ENCODE results near the gene SPNS2.

SPNS2 gene

DNA sequence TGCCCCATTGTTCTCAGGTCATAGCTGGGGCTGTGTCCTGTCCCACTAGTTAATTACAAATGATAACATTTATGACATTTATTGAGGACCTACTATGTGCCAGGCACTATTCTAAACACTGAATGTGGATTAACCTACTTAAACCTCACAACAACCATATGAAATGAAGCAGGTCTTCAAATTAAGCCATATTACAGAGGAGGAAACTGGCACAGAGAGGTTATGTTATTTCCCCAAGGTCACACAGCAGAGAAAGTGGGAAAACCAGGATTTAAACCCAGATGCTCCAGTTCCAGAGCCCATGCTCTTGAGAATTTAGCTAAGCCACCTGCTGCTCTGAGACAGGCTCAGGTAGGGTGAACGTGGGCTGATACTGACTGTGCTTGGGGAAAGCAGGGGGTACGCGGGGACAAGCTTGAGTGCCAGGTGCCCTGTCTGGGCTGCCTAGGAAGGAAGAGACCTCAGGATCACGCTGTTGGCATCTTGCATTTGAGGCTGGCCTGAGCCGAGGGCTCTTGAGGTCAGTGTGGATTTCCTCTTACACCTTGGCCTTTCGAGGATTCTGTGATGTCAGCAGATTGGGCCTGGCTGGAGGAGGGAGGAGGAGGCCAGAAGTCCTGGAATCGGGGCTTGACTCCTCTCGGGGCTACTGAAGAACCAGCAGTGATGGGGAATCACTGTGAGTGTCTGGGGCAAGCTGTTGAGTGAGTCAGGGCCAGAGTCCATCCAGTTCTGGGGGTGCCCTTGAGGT is 8.9 kb downstream of the SPNS2 start:
- DNase-seq (ENCODE audit: low read depth, low spot score): no peak
- no peaks in the 10 kb centered on the region for H3K9me3 ChIP-seq (ENCODE audit: insufficient read depth, low read length)
- H3K9ac ChIP-seq (ENCODE audit: insufficient read length, low read depth): no peak overlapping the region
- H3K4me3 ChIP-seq (ENCODE audit: insufficient read length, low read depth): no peak overlapping the region
- H3K4me1 ChIP-seq (ENCODE audit: insufficient read depth, insufficient read length): peaks cover 31% of the 10 kb centered on the region
- H3K27me3 ChIP-seq (ENCODE audit: insufficient read depth, insufficient read length): peaks cover 12% of the 10 kb centered on the region
- TF ChIP-seq SUZ12 (IDR thresholded peaks at IDR 0.05; ENCODE audit: extremely low read depth, insufficient read depth, insufficient read length): no peak
- no peaks in the 10 kb centered on the region for H3K36me3 ChIP-seq (ENCODE audit: insufficient read depth, insufficient read length, low read length)

GRCh38 chr17:4508207-4508606 is 9.5 kb downstream of the SPNS2 start:
- Histone ChIP-seq H3K9me3 (ENCODE audit: insufficient read depth, low read length) (no peaks in the 10 kb centered on the region), H3K9ac (ENCODE audit: insufficient read length, low read depth) (no peak overlapping the region), H3K27me3 (ENCODE audit: insufficient read depth, insufficient read length) (peaks cover 12% of the 10 kb centered on the region), H3K4me3 (ENCODE audit: insufficient read length, low read depth) (no peak overlapping the region), H3K4me1 (ENCODE audit: insufficient read depth, insufficient read length) (peaks cover 30% of the 10 kb centered on the region), H3K36me3 (ENCODE audit: insufficient read depth, insufficient read length, low read length) (no peaks in the 10 kb centered on the region)
- DNase-seq (ENCODE audit: low read depth, low spot score): no peak
- TF ChIP-seq SUZ12 (IDR thresholded peaks at IDR 0.05; ENCODE audit: extremely low read depth, insufficient read depth, insufficient read length) (no peak), YY1 (IDR thresholded peaks at IDR 0.05; ENCODE audit: insufficient read depth, insufficient read length) (no peak), ZNF274 (IDR thresholded peaks at IDR 0.05; ENCODE audit: low read depth, low read length) (no peak)

GRCh38 chr17:4509401-4509800 is 10.7 kb downstream of the SPNS2 start:
- DNase-seq (ENCODE audit: low read depth, low spot score): no peak
- no peak overlapping the region for H3K9ac ChIP-seq (ENCODE audit: insufficient read length, low read depth)
- no peak overlapping the region for H3K4me3 ChIP-seq (ENCODE audit: insufficient read length, low read depth)
- peaks cover 35% of the 10 kb centered on the region for H3K4me1 ChIP-seq (ENCODE audit: insufficient read depth, insufficient read length)
- H3K27me3 ChIP-seq (ENCODE audit: insufficient read depth, insufficient read length): peaks cover 12% of the 10 kb centered on the region
- H3K36me3 ChIP-seq (ENCODE audit: insufficient read depth, insufficient read length, low read length): no peaks in the 10 kb centered on the region
- TF ChIP-seq YY1 (IDR thresholded peaks at IDR 0.05; ENCODE audit: insufficient read depth, insufficient read length) (no peak), ZNF274 (IDR thresholded peaks at IDR 0.05; ENCODE audit: low read depth, low read length) (no peak), SUZ12 (IDR thresholded peaks at IDR 0.05; ENCODE audit: extremely low read depth, insufficient read depth, insufficient read length) (no peak)
- no peaks in the 10 kb centered on the region for H3K9me3 ChIP-seq (ENCODE audit: insufficient read depth, low read length)

- Histone ChIP-seq H3K36me3 (ENCODE audit: insufficient read depth, insufficient read length, low read length) (no peaks in the 10 kb centered on the region), H3K4me3 (ENCODE audit: insufficient read length, low read depth) (no peak overlapping the region), H3K27me3 (ENCODE audit: insufficient read depth, insufficient read length) (peaks cover 12% of the 10 kb centered on the region), H3K4me1 (ENCODE audit: insufficient read depth, insufficient read length) (peaks cover 31% of the 10 kb centered on the region), H3K9ac (ENCODE audit: insufficient read length, low read depth) (no peak overlapping the region), H3K9me3 (ENCODE audit: insufficient read depth, low read length) (no peaks in the 10 kb centered on the region)
- TF ChIP-seq ZNF274 (IDR thresholded peaks at IDR 0.05; ENCODE audit: low read depth, low read length): no peak
- no peak for DNase-seq (ENCODE audit: low read depth, low spot score)
Measured at GRCh38 chr17:4509923-4510617, 11.4 kb downstream of the SPNS2 start.

GRCh38 chr17:4510618-4510941 is 11.9 kb downstream of the SPNS2 start:
- Histone ChIP-seq H3K4me1 (ENCODE audit: insufficient read depth, insufficient read length) (peaks cover 29% of the 10 kb centered on the region), H3K27me3 (ENCODE audit: insufficient read depth, insufficient read length) (peaks cover 12% of the 10 kb centered on the region), H3K9ac (ENCODE audit: insufficient read length, low read depth) (no peak overlapping the region), H3K4me3 (ENCODE audit: insufficient read length, low read depth) (no peak overlapping the region), H3K36me3 (ENCODE audit: insufficient read depth, insufficient read length, low read length) (no peaks in the 10 kb centered on the region), H3K9me3 (ENCODE audit: insufficient read depth, low read length) (no peaks in the 10 kb centered on the region)
- TF ChIP-seq SUZ12 (IDR thresholded peaks at IDR 0.05; ENCODE audit: extremely low read depth, insufficient read depth, insufficient read length) (no peak), ZNF274 (IDR thresholded peaks at IDR 0.05; ENCODE audit: low read depth, low read length) (no peak), YY1 (IDR thresholded peaks at IDR 0.05; ENCODE audit: insufficient read depth, insufficient read length) (no peak)
- no peak for DNase-seq (ENCODE audit: low read depth, low spot score)

DNA sequence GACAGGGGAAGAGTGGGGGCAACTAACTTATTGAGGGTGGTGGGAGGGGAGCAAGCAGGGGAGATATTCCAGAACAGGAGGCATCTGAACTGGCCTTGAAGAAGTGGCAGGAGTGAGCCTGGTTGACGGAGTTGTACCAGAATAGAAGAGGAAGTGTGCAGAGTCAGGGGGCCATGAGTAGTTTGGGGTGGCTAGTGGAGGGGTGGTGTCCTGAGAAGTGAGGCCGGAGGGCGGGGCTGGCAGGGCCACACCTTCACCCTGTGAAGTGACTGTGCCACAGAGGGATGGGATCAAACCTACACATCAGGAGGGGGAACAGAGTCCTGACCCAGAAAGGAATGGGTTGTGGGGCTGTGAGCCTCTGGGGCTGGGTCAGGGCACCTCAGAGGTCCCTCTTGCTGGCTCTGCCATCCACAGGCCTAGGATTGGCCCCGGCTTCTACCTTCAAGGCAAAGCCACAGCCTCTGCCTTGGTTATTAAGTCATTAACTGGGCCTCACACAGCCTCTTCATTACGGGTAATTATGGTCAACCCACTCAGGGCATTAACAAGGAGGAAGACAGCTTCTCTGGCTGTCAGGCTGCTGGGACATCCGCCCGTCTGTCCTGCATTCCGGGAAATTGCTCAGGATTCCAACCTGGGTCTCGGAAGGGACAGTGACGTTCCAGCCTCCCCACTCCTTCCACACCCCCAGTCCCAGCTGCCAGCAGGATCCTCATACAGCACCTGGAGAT is 12.7 kb downstream of the SPNS2 start:
- TF ChIP-seq ZNF274 (IDR thresholded peaks at IDR 0.05; ENCODE audit: low read depth, low read length) (no peak), SUZ12 (IDR thresholded peaks at IDR 0.05; ENCODE audit: extremely low read depth, insufficient read depth, insufficient read length) (no peak), YY1 (IDR thresholded peaks at IDR 0.05; ENCODE audit: insufficient read depth, insufficient read length) (no peak)
- Histone ChIP-seq H3K9me3 (ENCODE audit: insufficient read depth, low read length) (no peaks in the 10 kb centered on the region), H3K27me3 (ENCODE audit: insufficient read depth, insufficient read length) (peaks cover 14% of the 10 kb centered on the region), H3K4me1 (ENCODE audit: insufficient read depth, insufficient read length) (peaks cover 23% of the 10 kb centered on the region), H3K4me3 (ENCODE audit: insufficient read length, low read depth) (no peak overlapping the region), H3K9ac (ENCODE audit: insufficient read length, low read depth) (no peak overlapping the region), H3K36me3 (ENCODE audit: insufficient read depth, insufficient read length, low read length) (no peaks in the 10 kb centered on the region)
- DNase-seq (ENCODE audit: low read depth, low spot score): no peak

Measured in NT2/D1 (cell line).